Nucleus accumbens (tissue), 56 donors: ENCODE data around the gene NOTCH2.
"Not testable (repeated sequence)": the region's sequence is repeated elsewhere in the genome, so short reads cannot be mapped to it uniquely, and the experiment has no call there.

Experiments
- DNase-seq, 56 donors: peaks; one replicate each; lab custom pipeline; 2025; lab: John Stamatoyannopoulos, UW

The NOTCH2 gene

DNA sequence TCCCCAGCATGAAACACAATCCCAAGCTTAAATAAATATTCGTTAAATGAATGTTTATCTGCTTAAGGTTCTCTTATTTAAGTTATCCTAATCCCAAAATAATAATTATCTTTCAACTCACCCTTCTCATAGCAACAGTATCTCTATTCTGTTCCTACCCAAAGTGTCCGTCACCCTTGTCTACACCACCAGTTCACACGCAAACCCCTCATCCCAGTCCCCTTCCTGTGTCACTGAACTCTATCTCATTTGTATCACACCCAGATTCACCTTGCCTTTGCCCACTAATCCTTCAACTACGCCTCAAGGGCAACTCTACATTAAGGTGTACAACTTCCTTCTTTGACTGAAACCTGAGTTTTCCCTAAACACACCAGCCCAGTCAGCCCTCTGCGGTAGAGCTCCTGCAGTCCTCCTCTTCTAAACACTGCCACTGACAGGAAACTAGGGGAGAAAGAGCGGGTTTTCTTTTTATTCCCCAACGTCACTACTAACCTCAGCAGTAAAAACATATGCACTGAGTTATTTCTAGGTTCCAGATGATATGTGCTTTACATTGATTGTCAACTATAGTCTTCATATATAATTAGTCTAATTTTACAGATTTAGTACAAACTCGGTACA lies 92.2 kb downstream of the NOTCH2 start:
- DNase-seq, result not testable (repeated sequence)

DNA sequence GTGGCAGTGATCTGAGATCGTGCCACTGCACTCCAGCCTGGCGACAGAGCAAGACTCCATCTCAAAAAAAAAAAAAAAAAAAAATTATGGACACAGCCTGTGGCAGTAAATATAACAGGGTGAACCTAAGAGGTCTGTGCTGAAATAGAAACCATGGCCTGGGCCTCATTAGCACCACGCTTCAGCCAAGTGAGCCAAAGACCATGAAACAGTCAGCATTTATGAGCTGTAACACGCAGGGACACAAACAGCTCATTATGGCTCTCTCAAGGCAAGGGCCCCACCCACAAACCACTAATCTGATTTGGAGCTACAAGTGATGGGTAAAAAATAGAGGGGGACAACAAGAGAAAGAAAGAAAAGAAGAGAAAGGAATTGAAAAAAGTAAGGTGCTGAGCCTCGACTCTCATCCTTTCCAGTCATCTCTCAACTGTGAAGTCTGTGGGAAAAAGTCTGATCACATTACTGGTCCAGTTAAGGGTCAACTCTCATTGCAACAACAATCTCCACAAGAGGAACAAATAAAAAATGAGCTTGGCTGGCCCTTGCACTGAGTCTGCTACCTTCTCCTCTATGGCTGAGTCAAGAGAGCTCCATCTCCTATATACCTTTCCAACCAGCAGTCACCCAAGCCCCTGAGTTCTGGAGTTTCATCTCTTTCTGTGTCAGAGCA lies 93.7 kb downstream of the NOTCH2 start:
- not testable (repeated sequence) for DNase-seq

DNA sequence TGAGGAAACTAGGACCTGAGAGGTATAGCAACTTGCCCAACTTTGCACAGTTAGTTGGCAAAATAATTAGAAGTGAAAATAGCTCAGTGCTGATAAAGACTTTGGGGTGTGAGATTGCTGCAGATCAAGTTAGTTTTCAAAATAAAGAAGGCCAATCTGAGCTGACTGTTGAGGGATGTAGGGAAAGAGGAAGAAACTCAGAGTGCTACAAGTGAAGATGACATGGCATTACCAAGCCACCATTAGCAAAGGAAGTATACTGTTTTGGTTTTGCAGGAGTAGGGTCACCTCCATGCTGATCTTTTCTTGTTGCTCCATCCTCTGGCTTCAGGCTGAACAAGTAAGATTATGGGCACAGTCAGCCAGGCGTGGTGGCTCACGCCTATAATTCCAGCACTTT lies 94.5 kb downstream of the NOTCH2 start:
- no peak for DNase-seq

DNA sequence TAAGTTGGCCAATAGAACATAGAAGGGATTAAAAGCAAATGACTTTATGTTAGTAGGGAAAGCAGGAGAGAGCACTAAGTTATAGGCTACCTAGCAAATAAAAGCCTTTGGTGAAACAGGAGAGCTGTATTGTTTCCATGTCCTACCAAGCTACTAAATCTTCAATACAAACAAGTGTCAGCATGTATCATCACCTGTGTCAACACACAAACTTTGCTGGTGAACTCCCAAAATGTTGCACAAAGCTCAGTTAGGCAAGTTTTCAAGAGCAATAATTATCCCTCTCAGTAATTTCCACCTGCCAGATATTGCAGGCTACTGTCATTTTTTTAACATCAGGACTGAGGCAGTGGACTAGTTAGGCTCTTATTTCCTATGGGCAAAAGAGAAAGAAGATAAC lies 95.4 kb downstream of the NOTCH2 start:
- no peak for DNase-seq

DNA sequence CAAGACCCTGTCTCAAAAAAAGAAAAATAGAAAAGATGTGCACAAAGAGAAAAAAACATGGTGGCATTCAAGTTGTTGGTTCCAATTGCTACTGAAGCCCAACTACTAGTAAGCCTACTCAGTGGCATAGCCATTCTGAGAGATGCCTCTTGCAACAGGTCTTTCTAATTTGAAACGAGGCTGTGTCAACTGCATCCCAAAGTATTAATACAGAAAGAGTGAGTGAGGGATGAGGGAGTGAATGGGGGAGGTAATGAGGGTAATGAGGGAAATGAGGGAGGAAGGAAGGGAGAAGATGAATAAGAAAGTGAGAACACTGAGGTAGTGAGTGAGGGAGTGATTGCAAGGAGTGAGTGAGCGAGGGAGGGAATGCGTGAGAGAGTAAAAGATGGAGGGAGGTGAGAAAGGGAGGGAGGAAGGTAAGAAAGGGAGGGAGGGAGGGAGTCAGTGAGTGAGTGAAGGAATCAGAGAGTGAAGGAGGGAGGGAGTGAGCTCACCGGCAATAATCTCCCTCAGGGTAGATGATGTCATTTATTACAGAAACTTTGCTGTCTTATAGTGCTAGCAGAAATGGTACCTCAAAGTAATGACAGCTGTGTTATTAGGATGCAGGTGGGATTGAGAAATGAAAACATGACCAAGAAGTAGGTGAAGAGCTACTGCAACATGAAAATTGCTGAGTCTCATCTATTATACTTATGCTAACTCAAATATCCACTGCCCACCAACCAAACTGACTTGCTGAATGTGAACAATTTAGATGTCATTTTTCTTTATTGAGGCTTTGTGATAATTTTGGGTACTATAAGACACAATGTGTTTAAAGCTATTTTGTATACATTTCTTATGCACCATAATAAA lies 97.5 kb downstream of the NOTCH2 start:
- no peak for DNase-seq

DNA sequence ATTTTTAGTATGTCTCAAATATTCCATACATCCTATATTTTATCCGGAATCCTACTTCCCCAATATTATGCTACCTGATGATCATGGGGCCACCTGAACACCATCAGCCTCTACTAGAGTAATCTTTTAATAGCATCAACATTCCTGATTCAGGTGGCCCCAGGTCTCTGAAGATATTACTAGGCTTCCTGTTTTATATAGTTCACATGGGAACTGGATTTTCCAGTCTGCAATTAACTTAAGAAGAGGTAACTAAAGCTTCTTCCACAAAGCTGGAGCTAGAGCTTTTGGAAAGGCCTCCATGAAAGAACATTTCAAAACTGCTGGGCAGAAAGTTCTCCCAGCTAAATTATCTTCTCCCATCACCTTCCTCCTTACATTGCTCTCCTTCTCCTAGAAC lies 100.9 kb downstream of the NOTCH2 start:
- DNase-seq, result no peak

DNA sequence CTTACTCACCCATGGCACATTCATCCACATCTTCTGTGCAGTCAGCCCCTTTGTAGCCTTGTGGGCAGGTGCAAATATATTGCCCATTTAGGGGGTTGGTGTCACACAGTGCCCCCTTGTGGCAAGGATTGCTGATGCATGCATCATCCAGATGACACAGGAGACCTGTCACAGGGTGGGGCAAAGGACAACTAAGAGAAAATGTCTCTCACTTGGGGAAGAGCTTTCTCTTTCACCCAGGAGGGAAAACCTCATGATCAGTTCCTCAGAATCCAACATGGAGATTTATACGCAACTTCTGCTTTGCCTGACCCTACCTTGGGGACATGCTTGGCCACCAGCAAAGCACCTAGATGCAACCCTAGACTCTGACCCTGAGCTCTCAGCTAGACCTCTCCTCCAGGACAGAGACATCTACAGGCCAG lies 101.4 kb downstream of the NOTCH2 start:
- peak in 15 of 56 donors; percentile 2 to 57 (median 13) for DNase-seq

DNA sequence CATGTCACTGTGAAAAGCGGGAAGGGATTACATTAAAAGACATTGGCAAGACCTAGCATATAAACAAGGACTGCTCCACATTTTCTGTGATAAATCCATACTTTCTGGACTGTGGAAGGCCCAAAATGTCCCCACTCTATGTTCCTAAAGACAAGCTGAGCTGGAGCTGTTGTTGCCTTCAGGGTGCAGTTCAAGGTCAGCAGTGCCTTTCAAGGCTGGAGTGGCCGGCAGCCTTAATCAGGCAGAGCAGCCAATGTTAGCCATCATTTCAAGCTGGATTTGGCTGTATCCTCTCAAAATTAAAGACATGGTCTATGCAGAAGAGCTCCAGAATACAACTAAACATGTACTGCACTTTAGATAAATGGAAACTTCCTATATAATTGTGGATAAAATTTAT lies 102.8 kb downstream of the NOTCH2 start:
- no peak for DNase-seq

DNA sequence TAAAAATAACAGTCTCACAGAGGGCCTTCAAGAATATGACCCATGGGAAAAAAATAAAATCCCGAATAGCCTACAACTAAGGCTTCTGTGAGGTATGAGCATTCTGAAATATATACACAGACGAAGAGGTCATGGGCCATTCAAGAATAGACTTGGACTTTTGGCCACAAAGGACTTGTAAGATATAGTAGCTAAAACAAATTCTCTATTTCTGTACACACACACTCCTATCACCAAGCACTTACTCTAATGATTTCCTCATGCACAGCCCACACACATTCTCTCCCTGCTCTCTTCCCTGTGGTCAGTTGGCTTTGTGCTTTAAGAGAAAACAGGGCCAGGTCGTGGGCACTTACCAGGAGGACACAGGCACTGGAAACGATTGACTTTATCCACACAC lies 103.4 kb downstream of the NOTCH2 start:
- no peak for DNase-seq

DNA sequence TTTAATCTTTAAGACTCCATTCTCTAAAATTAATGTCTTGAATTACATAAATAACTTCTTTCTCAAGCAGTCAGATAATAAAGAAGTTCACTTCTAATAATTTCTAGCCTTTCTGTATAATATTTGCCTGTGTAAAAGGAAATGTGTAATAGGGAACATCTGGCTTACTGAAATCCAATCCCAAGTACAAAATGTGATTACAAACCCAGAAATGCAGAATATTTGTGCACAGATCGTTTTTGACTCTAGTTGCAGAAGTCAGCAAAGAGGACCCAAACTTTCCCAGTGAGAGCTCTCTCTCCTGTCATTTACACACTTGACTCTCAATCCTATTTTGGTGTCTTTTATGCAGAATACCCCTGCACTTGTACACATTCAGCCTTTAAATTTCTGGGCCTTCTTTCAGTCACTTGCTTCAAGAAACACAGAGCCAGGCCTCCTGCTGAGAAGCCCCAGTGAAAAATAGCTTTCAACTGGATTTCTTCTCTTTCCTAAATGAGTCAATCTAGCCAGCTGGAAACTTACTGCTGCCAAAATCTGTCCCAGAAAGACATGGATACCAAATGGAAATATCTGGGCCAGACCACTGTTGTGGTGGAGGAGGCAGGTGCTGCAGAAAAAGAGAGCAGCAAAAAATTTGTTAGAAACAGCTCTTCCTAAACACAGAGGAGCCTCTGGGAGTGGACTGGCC lies 104.6 kb downstream of the NOTCH2 start:
- peak in 14 of 56 donors; percentile 6 to 59 (median 22) for DNase-seq

DNA sequence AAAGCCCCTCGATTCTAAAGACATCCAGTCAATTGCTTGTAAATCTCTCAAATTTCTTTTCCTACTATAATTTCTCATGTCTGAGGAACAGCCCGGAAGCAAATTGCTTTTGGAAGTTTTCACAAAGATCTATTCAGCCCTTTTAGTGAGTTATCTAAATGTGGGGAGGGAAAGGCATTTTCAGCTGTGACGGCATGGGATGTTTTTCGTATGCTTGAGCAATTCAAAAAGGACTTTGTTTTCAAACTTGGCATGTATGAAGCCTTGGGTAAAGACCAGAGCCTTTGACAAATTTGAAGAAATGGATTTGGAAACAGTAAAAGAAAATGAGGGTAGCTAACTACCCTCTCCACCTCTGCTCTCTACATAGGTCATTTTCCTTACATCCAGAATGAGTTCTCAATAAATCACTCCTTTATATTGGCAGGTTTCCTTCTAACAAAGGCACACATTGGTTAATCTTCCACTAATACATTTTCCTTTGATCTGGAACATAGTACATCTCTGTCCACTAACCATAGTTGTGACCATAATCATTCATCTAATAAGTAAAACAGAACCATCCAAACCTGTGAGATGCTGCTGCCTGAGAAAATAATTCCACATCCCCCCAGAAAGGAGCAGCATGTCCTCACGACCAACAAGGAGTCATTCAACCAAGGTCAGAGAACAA lies 107.0 kb downstream of the NOTCH2 start:
- peak in 2 of 56 donors; percentile 3 to 8 for DNase-seq

DNA sequence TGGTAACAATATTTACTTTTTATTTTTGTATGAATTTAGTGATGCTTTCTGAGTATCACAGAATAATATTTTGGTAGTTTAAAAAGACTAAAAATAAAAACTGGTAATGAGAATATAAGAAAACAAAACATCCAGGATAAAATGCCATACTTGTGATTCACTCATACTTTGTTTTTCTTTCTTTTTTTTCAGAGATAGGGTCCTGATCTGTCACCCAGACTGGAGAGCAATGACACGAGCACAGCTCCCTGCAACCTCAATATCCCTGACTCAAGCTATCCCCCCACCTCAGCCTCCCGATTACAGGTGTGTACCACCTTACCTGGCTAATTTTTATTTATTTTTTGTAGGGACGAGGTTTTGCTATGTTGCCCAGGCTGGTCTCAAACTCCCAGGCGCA lies 109.0 kb downstream of the NOTCH2 start:
- no peak for DNase-seq

DNA sequence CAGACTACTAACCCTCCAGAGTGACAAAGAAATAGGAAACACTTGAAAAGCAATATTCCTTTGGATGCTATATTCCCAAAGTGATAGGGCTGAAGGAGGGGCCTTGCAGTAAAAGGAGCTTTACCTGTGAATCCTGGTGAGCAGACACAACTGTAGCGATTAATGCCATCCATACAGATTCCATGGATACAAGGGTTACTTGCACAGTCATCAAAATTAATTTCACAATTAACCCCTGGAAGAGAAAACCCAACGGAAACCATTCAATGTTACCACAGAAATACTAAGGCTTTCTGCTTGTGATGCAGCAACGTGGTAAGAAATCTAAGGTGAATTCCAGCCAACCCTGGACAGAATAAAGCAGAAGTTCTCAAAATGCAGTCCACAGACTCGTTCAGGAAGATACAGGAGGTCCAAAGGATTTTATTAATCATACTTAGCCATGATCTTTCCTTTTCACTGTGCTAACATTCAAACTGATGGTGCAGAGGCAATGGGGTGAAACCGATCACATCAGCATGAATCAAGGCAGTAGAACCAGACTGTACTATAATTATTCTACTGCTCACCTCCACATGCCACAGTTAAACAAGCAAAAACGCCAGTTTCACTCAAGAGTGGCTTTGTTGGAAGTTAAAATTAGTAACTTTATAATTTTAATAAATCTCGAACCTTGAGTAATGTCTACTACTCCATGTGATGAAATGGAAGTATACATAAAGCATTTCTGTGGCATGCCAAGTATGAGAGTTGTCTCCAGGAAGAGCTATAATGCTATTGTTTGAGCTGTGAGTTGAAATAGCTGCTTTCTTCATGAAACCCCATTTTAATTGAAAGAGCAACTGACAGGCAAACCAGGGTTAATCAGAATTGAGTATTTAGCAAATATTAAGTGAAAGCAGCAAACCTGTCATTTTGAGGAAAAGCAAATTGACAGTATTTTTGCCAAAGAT lies 109.9 kb downstream of the NOTCH2 start:
- DNase-seq, result no peak

DNA sequence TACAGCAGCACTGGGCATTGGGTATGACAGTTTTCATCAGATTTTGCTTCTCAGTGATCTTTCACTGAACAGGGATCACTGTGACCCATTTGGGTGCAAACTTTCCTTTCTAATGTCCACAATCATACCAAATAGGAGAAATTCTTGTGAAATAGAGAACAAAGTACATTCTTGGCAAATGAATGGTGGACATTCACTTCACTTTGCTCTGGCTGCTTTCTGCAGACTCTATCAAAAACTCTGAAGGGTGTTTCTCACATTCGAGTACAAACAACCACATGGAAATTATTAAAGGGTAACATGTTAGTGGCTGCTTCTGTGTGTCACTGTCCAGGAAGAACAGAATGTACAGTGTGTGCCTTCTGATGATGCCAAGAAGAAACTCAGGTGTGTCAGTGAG lies 111.2 kb downstream of the NOTCH2 start:
- no peak for DNase-seq

DNA sequence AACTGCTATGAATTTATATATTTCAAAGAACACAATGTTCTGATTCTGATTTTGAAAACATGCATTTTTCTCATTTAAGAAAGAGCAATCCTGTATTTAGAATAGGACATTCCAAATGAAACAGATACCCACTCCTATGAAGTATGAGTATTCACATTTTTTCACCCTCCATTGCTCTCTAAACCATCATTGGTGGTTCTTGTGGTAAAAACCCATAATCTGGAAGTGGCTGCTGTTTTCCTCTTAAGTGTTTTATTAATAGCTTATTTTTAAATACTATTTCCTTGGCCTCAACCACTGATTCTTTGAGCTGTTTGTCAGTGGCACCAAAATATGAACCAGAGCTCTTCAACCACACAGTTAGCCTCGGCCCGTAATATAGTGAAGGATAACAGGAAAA lies 113.2 kb downstream of the NOTCH2 start:
- DNase-seq, result no peak

DNA sequence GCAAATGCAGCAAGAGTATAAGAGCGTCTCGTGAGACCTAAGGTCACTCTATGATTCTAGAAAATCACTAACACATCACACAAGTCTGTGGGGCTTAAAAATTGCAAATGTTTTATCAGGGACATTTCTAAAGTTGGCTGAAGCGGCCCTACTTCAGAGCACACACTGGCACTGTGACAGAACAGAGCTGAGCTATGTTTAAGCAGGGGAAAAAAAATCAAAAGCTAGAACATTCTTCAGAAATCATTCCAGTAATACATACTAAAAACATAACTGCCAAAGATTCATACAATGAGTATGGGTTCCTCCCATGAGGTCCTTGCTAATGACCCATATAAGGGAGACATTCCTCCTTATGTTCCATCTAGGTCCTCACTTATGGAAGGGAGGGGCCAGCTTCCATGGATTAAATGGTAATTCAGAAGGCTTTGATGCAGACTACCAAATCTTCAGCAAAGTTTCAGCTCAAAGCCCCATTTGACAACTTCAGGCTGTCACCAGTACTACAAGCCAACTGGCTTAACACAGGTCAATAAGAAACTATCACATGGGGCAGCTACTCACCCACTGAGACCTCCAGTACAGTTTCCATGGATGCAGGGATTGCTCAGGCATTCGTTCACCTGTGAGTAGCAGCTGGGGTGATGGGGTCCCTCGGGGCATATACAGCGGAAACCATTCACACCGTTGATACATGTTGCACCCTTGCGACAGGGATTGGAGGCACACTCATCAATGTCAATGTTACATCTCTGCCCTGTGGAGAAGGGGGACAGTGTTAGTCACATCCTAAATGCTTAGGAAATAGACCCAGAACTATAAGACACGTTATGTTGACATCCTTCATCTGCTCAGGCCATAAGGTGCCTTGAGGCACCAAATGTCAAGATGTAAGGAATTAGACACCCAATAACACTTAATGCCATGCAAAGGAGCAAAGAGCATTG lies 114.7 kb downstream of the NOTCH2 start:
- no peak for DNase-seq

DNA sequence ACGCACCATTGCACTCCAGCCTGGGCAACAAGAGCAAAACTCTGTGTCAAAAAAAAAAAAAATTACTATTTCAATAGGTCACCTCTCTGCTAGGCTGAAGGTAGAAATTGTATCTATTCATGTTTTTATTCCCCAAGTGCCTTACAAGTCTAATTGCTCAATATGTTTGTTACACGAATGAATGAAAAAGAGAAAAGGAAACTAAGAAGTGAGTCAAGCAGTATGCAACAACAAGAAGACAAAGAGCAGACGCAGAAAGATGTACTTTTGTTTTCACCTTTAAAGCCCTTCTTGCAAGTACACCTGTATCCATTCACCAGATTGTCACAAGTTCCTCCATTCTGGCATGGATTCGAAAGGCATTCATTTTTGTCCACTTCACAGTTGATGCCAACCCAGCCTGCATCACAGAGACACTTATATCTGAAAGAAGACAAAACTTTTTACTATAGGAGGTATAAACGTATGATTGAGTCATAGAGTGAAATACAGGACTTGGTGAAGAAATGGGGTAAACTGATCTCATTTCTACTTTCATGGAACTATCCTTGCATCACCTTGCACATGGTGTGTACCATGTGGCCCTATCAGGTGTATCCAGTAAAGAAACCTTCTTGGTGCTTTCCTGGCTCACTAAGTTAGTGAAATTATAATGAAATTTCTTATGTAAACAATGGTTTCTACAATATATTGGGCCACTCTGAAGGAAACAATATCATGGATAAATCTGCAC lies 116.0 kb downstream of the NOTCH2 start:
- DNase-seq, result no peak
